ENCODE results near the gene USP10. TPM values are rescaled to one million over a fixed set of nuclear protein-coding genes. Genes with fewer than 3 reads are reported as not detected.
"Not testable (repeated sequence)": the region's sequence is repeated elsewhere in the genome, so short reads cannot be mapped to it uniquely, and the experiment has no call there.

Gene USP10
- total RNA-seq, 2 experiments from 2014 or later, result 65.9 to 134 TPM

DNA sequence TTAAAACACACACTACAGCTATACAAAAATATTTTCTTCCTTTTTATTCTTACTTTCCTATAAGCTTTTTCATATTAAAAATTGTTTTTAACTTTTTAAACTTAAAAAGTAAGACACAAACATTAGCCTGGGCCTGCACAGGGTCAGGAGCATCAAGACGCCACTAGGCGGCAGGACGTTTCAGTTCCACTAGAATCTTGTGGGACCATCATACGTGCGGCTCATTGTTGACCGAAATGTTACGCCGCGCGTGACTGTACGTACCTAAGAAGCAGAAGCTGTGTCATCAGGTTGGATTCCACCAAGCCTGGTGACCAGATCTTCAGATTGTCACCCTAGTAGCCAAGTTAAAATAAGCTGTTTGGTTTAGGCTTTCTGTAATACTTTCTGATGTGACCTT lies 47.1 kb downstream of the USP10 start:
- Histone ChIP-seq H4K20me1 (ENCODE audit: insufficient read depth, low read length) (peaks cover 24% of the 10 kb centered on the region), H3K9me3 (ENCODE audit: low read length) (no peaks in the 10 kb centered on the region), H3K4me1 (ENCODE audit: insufficient read depth, low read length, poor library complexity, severe bottlenecking) (peaks cover 5% of the 10 kb centered on the region), H3K79me2 (ENCODE audit: insufficient read depth, low read depth, low read length) (peaks cover 76% of the 10 kb centered on the region), H3K4me3 (ENCODE audit: low read depth, low read length, poor library complexity, severe bottlenecking) (no peak overlapping the region), H3K4me2 (ENCODE audit: low read length) (no peak overlapping the region), H3K9me2 (ENCODE audit: insufficient read depth, low read length) (no peaks in the 10 kb centered on the region), H3K36me3 (ENCODE audit: insufficient read depth, low read length) (peaks cover 75% of the 10 kb centered on the region), H3K27ac (ENCODE audit: low read depth, low read length, poor library complexity, severe bottlenecking) (no peak overlapping the region), H2AFZ (ENCODE audit: low read length) (no peak overlapping the region)
- intact Hi-C loops (cut with micrococcal nuclease; ENCODE audit: unreplicated experiment), result no loop called here
- ChIA-PET POLR2A (interaction anchor here (0.6 to 0.7 kb wide), 3 partner anchors 111 to 477 kb away, joined by 3 to 4 read pairs (median 3); no protein-coding TSS in a partner anchor), CTCF (ENCODE audit: unreplicated experiment) (interaction anchor here (1.0 kb wide), 1 partner anchor 9 kb away, joined by 3 read pairs; no protein-coding TSS in a partner anchor)
- BruUV-seq (replicated peaks), result no TSS peak
- no peak for TF ChIP-seq EZH2phosphoT487 (IDR thresholded peaks at IDR 0.05; ENCODE audit: borderline replicate concordance, low read depth, low read length)
- TF ChIP-seq, protein P1, sequence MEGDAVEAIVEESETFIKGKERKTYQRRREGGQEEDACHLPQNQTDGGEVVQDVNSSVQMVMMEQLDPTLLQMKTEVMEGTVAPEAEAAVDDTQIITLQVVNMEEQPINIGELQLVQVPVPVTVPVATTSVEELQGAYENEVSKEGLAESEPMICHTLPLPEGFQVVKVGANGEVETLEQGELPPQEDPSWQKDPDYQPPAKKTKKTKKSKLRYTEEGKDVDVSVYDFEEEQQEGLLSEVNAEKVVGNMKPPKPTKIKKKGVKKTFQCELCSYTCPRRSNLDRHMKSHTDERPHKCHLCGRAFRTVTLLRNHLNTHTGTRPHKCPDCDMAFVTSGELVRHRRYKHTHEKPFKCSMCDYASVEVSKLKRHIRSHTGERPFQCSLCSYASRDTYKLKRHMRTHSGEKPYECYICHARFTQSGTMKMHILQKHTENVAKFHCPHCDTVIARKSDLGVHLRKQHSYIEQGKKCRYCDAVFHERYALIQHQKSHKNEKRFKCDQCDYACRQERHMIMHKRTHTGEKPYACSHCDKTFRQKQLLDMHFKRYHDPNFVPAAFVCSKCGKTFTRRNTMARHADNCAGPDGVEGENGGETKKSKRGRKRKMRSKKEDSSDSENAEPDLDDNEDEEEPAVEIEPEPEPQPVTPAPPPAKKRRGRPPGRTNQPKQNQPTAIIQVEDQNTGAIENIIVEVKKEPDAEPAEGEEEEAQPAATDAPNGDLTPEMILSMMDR (conservative IDR thresholded peaks at IDR 0.05; ENCODE audit: low read length), result peak; percentile 70
- peak; percentile 19 for DNase-seq (ENCODE audit: low spot score)

DNA sequence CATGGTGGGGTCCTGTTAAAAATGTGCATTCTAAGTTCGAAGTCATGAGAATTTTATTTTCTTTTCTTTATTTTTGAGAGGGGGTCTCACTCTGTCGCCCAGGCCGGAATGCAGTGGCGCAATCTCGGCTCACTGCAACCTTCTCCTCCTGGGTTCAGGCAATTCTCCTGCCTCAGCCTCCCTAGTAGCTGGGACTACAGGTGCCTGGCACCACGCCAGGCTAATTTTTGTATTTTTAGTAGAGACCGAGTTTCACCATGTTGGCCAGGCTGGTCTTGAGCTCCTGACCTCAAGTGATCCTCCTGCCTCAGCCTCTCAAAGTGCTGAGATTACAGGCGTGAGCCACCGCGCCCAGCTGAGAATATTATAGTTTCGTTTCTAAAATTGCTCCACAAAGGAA lies 48.4 kb downstream of the USP10 start:
- H3K9me2 ChIP-seq (ENCODE audit: insufficient read depth, low read length); H3K4me3 ChIP-seq (ENCODE audit: low read depth, low read length, poor library complexity, severe bottlenecking); H3K27ac ChIP-seq (ENCODE audit: low read depth, low read length, poor library complexity, severe bottlenecking); BruUV-seq (replicated peaks); H2AFZ ChIP-seq (ENCODE audit: low read length); H3K9me3 ChIP-seq (ENCODE audit: low read length); H3K4me2 ChIP-seq (ENCODE audit: low read length); intact Hi-C loops (cut with micrococcal nuclease; ENCODE audit: unreplicated experiment); DNase-seq (ENCODE audit: low spot score): not testable (repeated sequence)
- ChIA-PET POLR2A (interaction anchor here (0.6 kb wide), 2 partner anchors 92 to 238 kb away, joined by 3 to 4 read pairs; no protein-coding TSS in a partner anchor), CTCF (ENCODE audit: unreplicated experiment) (interaction anchor here (0.6 kb wide), 1 partner anchor 226 kb away, joined by 3 read pairs; no protein-coding TSS in a partner anchor)
- H3K79me2 ChIP-seq (ENCODE audit: insufficient read depth, low read depth, low read length), result peaks cover 77% of the 10 kb centered on the region
- H3K4me1 ChIP-seq (ENCODE audit: insufficient read depth, low read length, poor library complexity, severe bottlenecking), result peaks cover 16% of the 10 kb centered on the region
- H3K36me3 ChIP-seq (ENCODE audit: insufficient read depth, low read length), result peaks cover 70% of the 10 kb centered on the region
- H4K20me1 ChIP-seq (ENCODE audit: insufficient read depth, low read length), result peaks cover 28% of the 10 kb centered on the region

DNA sequence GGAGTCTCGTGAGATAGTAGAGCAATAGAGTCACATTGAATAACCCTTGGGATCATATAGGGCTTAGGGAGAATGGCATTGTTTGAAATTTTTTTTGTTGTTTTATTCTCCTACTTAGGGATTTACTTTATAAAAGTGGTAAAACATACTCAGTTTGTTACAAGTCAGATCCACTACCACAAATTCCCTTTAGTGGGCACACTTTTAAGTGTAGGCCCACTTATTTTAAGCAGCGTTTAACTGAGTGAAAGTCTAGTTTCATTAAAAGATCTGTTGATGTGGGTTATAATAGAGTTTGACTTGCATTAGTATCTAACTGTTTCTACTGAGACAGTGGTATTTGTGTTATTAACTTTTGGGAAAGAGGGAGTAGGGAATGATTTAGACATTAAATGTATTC lies 49.3 kb downstream of the USP10 start:
- BruUV-seq (replicated peaks), result no TSS peak
- no peak for DNase-seq (ENCODE audit: low spot score)
- Histone ChIP-seq H3K27ac (ENCODE audit: low read depth, low read length, poor library complexity, severe bottlenecking) (no peak overlapping the region), H3K79me2 (ENCODE audit: insufficient read depth, low read depth, low read length) (peaks cover 71% of the 10 kb centered on the region), H2AFZ (ENCODE audit: low read length) (no peak overlapping the region), H4K20me1 (ENCODE audit: insufficient read depth, low read length) (peaks cover 28% of the 10 kb centered on the region), H3K36me3 (ENCODE audit: insufficient read depth, low read length) (peaks cover 64% of the 10 kb centered on the region), H3K9me2 (ENCODE audit: insufficient read depth, low read length) (no peaks in the 10 kb centered on the region), H3K9me3 (ENCODE audit: low read length) (no peaks in the 10 kb centered on the region), H3K4me1 (ENCODE audit: insufficient read depth, low read length, poor library complexity, severe bottlenecking) (peaks cover 20% of the 10 kb centered on the region), H3K4me3 (ENCODE audit: low read depth, low read length, poor library complexity, severe bottlenecking) (no peak overlapping the region), H3K4me2 (ENCODE audit: low read length) (no peak overlapping the region)
- TF ChIP-seq EZH2phosphoT487 (IDR thresholded peaks at IDR 0.05; ENCODE audit: borderline replicate concordance, low read depth, low read length), result no peak
- TF ChIP-seq, protein P1 (conservative IDR thresholded peaks at IDR 0.05; ENCODE audit: low read length), result no peak
- ChIA-PET CTCF (ENCODE audit: unreplicated experiment) (interaction anchor here (0.6 kb wide), 1 partner anchor 227 kb away, joined by 3 read pairs; no protein-coding TSS in a partner anchor), POLR2A (no interaction called here)
- intact Hi-C loops (cut with micrococcal nuclease; ENCODE audit: unreplicated experiment), result no loop called here

Data from OCI-LY7 (cell line).